Astrocyte of the hippocampus (primary cell): Measurements from ENCODE around the gene CMTM2.

Experiments used
- DNase-seq: peaks from one replicate; pipeline ENCODE4 v3.0.0; 2011; ENCODE audit warnings: low read depth, low spot score

The CMTM2 gene

GRCh38 chr16:66578651-66579531, at the start of gene CMTM2:
TSS of gene CMTM2 (plus strand) at chr16:66579463. CDS start at chr16:66579608, 145 bp downstream.
- DNase-seq, result peak; percentile 26

- DNase-seq, result no peak
These were observed 49.8 kb upstream of the CMTM2 start for GRCh38 chr16:66529475-66529874.

- DNase-seq, result no peak
These were observed 44.9 kb upstream of the CMTM2 start for GRCh38 chr16:66534376-66534799.

- no peak for DNase-seq
These were observed 42.7 kb upstream of the CMTM2 start for GRCh38 chr16:66536525-66536924.

- DNase-seq, result no peak
These were observed 42.0 kb upstream of the CMTM2 start for GRCh38 chr16:66537236-66537635.

GRCh38 chr16:66538910-66539309, 40.4 kb upstream of the CMTM2 start:
- DNase-seq, result no peak

GRCh38 chr16:66539623-66540469, 39.4 kb upstream of the CMTM2 start:
- DNase-seq, result peak; percentile 60

- DNase-seq, result no peak
These were observed 37.6 kb upstream of the CMTM2 start for GRCh38 chr16:66541388-66542355.

GRCh38 chr16:66542396-66542795, 36.9 kb upstream of the CMTM2 start:
- DNase-seq, result no peak

GRCh38 chr16:66543541-66543940, 35.7 kb upstream of the CMTM2 start:
- DNase-seq, result no peak

- no peak for DNase-seq
These were observed 35.1 kb upstream of the CMTM2 start for GRCh38 chr16:66544016-66544757.

- DNase-seq, result no peak
These were observed 31.9 kb upstream of the CMTM2 start for GRCh38 chr16:66547101-66547989.

GRCh38 chr16:66548068-66548467, 31.2 kb upstream of the CMTM2 start:
- no peak for DNase-seq

- DNase-seq, result no peak
These were observed 30.4 kb upstream of the CMTM2 start for GRCh38 chr16:66548868-66549267.

- DNase-seq, result peak; percentile 88
These were observed 29.8 kb upstream of the CMTM2 start, which contains the start of gene TK2 for GRCh38 chr16:66549284-66550131. TSS of gene TK2 (minus strand) at chr16:66550122. CDS start at chr16:66550061, 61 bp downstream.

- no peak for DNase-seq
These were observed 27.9 kb upstream of the CMTM2 start for GRCh38 chr16:66551348-66551759.

- no peak for DNase-seq
These were observed 27.4 kb upstream of the CMTM2 start for GRCh38 chr16:66551788-66552285.
